HG03558 (cell line): Measurements from ENCODE around the gene CLIC3.

ENCODE experiments used
- ATAC-seq: cut with Tn5 transposase; IDR thresholded peaks from one replicate; pipeline ENCODE4 v1.9.1; 2021; ENCODE audit warnings: moderate number of reproducible peaks; ENCODE audit not compliant: unreplicated experiment; ENCODE audit errors: extremely low read depth

The CLIC3 gene

DNA sequence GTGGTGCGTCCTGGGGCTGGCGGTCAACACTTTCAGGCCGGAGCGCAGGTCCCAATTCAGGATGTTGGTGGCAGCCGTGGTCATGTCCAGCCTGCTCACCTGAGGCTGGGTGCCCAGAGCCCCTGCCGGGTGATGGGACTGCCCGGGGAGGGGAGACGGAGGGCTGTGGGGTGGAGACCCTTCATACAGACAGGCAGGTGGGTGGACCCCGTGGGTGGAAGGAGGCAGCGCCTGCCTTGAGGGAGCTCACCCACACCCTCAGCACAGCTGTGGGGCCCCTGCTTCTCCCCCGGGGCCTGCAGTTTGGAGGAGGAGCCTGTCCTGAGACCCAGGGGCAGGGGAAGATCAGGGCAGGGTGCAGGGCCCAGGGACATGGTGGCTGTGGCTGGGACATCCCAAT lies 26.0 kb downstream of the CLIC3 start:
- ATAC-seq: no peak

- ATAC-seq: no peak
Observed at GRCh38 chr9:136969774-136970173, 26.6 kb downstream of the CLIC3 start.

GRCh38 chr9:136969150-136969549 lies 27.2 kb downstream of the CLIC3 start:
- ATAC-seq: no peak

GRCh38 chr9:136968333-136969127 lies 27.8 kb downstream of the CLIC3 start:
- ATAC-seq: no peak

- no peak for ATAC-seq
Observed at GRCh38 chr9:136965771-136966484, 30.4 kb downstream of the CLIC3 start.

GRCh38 chr9:136964833-136965422 lies 31.4 kb downstream of the CLIC3 start:
- ATAC-seq: no peak

DNA sequence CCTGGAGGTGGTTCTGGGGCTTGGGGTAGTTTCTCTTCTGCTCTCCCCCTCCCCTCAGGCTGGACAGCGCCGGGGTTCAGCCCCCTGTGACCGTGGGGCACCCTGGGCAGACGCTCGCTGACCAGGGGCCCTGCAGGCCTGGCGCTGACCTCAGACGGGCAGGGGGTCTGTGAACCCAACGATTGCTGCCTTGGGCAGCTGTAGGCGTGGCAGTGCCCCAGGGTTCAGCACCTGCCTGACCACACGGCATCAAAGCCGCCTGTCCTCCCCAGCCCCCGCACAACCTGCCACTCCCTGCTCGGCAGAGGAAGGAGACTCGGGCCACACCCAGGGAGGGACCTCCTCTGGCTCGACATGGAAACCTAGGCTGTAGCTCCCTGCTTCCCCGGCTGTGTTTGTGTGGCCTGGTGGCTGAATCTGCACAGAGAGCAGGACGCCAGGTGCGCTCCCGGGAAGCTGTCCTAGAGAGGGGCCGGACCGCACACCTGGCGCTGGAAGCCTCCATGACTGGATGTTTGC lies 32.1 kb downstream of the CLIC3 start:
- ATAC-seq: no peak

GRCh38 chr9:136963751-136964150 lies 32.6 kb downstream of the CLIC3 start:
- no peak for ATAC-seq

GRCh38 chr9:136963341-136963740 lies 33.0 kb downstream of the CLIC3 start:
- no peak for ATAC-seq

DNA sequence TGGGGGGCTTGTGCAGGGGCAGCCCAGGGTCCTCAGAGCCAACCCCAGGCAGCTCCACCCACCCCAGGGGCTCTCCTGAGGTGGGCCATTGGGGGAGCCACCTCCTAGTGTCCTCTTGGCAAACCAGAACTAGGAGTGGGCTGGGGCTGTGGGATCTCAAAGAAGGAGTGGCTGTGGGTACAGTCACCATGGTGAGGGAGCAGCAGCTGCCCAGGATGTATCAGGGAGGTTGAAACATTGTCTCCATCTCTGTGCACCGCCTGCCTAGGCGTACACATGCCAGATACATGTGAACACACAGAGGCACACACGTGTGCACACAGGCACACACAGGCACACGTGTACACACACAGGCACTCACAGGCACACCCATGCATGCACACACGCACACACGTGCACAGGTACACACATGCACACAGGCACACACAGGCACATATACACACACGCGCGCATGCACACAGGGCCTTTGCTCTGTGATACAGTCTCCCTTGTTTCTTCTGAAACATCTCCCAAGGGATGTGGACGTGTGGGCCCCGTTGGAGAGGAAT lies 33.6 kb downstream of the CLIC3 start:
- no peak for ATAC-seq

GRCh38 chr9:136962163-136962562 lies 34.2 kb downstream of the CLIC3 start:
- ATAC-seq: no peak

DNA sequence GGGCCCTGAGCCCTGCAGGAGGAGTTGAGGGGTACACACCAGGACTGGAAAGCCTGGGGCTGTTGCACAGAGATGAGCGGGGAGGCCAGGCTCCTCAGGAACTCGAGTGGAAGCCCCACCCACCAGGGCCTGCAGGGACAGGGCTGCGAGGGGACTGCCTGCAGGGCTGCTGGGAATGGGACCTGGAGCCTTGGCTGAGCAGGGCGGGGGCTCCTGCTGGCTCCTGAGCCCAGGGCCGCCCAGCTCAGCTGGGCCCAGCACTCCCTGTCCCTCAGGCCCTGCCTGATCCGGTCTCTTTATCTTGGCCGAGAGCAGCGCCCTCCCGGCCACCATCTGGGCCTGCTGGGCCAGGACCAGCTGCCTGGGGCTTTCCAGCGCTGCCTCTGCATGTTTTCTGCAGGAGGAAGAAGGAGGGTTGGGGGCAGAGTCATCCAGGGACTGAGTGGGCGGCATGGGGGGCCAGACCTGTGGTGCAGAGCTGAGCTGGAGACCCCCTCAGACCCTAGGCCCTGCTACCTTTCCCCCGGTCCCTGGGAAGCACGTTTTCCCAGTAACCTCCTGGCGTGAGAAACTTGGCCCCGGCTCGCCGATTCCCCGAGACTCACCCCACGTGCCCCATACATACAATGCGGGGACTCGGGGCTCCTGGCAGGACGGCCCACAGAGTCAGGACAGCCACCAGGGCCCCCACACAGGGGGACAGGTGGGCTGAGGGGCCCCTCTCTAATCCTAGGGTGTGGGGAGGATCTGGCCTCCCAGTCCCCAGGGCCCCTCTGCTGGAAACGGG lies 34.9 kb downstream of the CLIC3 start:
- ATAC-seq: no peak

- no peak for ATAC-seq
Observed at GRCh38 chr9:136960938-136961275, 35.5 kb downstream of the CLIC3 start.

- ATAC-seq: no peak
Observed at GRCh38 chr9:136960212-136960937, 36.0 kb downstream of the CLIC3 start.

DNA sequence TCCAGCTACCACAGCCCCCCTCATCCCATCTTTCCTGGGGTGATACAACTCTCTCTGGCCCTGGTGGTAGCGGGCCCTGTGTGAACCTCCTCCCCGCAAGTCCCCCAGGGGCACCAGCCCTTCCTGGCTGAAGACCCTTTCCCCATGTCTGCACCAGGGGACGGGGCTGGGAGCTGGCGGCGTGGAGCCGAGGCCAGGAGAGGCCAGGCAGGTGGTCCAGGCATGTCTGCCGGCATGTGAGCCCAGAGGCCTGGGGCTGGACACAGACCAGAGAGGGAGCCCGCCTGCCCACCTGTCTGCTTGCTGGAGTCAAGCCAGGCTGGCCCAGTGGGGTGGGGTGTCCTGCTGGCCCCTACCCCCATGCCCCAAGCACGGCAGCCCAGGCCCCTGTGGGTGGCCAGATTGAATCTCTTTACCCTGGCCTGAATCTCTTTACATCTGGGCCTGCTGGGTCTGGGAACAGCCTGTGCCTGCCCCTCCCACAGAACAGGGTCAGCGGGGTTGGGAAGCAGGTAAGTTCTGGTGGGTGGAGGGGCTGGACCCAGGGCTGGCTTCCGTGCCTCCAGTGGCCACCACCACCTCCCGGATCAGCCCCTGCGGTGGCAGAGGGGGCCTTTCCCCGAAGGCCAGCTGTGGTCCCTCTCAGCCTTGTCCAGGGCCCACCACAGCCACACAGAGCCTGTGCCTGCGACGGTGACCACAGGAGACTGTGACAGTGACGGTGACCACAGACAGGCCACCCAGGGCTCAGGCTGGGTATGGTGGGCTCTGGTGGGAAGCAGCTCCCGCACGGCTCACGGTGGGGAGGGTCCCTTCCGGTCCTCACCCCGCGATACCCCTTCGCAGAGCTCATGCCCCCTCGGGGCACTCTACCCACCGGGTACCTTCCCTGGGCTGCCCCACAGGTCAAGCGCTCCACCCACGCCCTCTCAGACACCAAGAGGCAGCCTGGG lies 37.2 kb downstream of the CLIC3 start:
- no peak for ATAC-seq

- ATAC-seq: no peak
Observed at GRCh38 chr9:136958473-136958872, 37.9 kb downstream of the CLIC3 start.

DNA sequence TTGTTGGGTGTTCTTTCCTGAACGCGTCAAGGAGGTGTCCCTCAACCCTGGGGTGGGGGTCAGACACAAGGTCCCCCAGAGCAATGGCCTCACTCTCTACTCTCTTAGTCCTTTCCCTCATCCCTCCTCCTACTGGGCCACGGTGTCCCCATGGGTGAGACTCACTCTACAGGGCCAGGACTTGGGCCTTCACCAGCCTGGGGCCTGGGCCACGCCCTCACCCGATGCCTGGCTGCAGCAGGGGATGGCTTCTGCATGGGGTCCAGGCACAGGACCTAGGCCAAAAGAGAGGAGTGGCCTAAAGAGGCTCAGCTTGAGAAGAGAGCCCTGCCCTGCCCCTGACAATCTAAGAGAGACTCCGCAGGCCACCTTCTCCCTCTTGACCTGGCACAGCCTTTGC lies 38.5 kb downstream of the CLIC3 start:
- no peak for ATAC-seq

DNA sequence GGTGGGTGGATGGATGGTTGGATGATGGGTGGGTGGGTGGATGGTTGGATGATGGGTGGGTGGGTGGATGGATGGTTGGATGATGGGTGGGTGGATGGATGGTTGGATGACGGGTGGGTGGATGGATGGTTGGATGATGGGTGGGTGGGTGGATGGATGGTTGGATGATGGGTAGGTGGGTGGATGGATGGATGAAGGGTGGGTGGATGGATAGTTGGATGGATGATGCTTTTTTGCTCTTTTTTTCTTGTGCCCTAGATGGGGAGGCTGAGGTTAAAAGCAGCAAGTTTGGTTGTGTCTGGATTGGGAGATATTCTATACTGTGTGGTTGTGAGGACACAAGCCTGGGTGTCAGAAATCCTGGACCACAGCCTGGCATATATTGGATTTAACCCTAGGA lies 38.9 kb downstream of the CLIC3 start:
- no peak for ATAC-seq

DNA sequence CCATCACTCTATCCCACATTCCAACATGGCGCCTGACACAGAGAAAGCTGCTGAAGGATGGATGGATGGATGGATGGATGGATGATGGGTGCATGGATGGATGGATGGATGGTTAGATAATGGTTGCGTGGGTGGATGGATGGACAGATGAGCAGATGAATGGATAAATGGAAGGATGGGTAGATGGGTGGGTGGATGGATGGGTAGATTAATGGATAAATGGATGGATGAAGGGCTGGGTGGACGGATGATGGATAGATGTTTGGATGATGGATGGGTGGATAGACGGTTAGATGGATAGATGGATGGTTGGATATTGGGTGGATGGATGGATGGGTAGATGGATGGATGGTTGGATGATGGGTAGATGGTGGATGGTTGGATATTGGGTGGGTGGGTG lies 39.8 kb downstream of the CLIC3 start:
- no peak for ATAC-seq
